22Rv1 (cell line): Measurements from ENCODE around the gene PTPRD.
"Not testable (repeated sequence)": the region's sequence is repeated elsewhere in the genome, so short reads cannot be mapped to it uniquely, and the experiment has no call there.

Experiments used
- H3K27ac ChIP-seq: fragments of 450-650 bp; 2 replicates; pipeline ENCODE4 v1.5.1; 2017
- ZFX ChIP-seq: fragments of 450-650 bp; IDR thresholded peaks from 2 replicates; pipeline ENCODE4 v1.6.1; 2017; ENCODE audit warnings: antibody characterized with exemption, borderline replicate concordance
- TF ChIP-seq, protein P1 (sequence below): fragments of 450-650 bp; IDR thresholded peaks from 2 replicates; pipeline ENCODE4 v1.5.1; 2017; ENCODE audit warnings: mild to moderate bottlenecking

PTPRD gene

DNA sequence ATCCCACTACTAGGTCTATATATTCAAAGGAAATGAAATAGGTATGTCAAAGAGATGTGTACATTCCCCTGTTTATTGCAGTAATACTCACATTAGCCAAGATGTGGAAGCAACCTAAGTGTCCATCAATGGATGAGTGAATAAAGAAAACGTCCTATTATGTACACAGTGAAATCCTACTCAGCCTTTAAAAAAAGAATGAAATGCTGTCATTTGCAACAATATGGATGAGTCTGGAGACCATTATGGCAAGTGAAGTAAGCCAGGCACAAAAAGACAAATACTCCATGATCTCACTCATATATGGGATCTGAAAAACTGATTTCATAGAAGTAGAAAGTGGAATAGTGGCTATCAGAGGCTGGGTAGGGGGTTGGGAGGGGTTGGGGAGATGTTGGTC, 1904.1 kb downstream of the PTPRD start:
- TF ChIP-seq, protein P1, sequence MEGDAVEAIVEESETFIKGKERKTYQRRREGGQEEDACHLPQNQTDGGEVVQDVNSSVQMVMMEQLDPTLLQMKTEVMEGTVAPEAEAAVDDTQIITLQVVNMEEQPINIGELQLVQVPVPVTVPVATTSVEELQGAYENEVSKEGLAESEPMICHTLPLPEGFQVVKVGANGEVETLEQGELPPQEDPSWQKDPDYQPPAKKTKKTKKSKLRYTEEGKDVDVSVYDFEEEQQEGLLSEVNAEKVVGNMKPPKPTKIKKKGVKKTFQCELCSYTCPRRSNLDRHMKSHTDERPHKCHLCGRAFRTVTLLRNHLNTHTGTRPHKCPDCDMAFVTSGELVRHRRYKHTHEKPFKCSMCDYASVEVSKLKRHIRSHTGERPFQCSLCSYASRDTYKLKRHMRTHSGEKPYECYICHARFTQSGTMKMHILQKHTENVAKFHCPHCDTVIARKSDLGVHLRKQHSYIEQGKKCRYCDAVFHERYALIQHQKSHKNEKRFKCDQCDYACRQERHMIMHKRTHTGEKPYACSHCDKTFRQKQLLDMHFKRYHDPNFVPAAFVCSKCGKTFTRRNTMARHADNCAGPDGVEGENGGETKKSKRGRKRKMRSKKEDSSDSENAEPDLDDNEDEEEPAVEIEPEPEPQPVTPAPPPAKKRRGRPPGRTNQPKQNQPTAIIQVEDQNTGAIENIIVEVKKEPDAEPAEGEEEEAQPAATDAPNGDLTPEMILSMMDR: no peak
- TF ChIP-seq ZFX: no peak
- H3K27ac ChIP-seq: no peak overlapping the region

GRCh38 chr9:8706998-8707397, 1905.8 kb downstream of the PTPRD start:
- no peak overlapping the region for H3K27ac ChIP-seq
- TF ChIP-seq, protein P1: no peak
- TF ChIP-seq ZFX: no peak

DNA sequence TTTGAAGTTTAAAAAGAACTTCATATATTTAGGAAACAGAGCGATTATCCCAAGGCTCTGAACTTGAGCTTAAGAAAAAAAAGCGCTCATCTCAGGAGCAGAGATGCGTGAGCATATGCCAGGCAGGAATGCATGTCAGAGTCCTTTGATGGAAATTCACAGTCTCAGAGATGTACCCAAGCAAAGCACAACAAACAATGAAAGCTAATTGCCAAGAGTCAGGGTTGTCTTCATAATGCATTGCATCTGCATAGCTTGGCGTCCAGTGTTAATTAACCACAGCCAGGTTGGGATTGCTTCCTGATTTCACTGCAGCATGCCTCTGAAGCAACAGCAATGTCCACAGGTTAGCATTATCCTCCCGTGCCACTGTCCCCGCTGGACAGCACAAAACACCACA, 1906.3 kb downstream of the PTPRD start:
- no peak overlapping the region for H3K27ac ChIP-seq
- TF ChIP-seq, protein P1: no peak
- TF ChIP-seq ZFX: no peak

DNA sequence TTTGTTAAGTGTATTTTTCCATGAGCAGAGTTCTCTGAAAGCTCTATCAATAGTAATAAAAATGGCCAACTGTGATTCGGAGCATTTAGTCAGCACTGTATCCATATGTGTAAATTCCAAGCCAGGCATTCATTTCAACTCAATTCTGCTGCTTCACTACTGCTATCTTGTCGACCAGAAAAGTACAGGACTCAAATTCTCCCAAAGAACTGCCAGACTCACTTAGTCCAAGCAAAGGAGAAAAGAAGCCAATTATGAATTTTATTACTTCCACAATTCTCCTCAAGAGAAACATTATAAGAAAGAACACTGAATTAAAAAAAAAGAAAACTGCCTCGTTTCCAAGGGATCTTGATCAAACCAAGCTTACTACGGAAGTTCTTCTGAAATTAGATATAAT, 1906.9 kb downstream of the PTPRD start:
- no peak for TF ChIP-seq ZFX
- TF ChIP-seq, protein P1: no peak
- H3K27ac ChIP-seq: no peak overlapping the region

- TF ChIP-seq ZFX: no peak
- TF ChIP-seq, protein P1: no peak
- H3K27ac ChIP-seq: no peak overlapping the region
These were observed 1908.9 kb downstream of the PTPRD start for GRCh38 chr9:8703904-8704303.

GRCh38 chr9:8701904-8702303, 1910.9 kb downstream of the PTPRD start:
- no peak for TF ChIP-seq ZFX
- TF ChIP-seq, protein P1: no peak
- H3K27ac ChIP-seq: no peak overlapping the region

DNA sequence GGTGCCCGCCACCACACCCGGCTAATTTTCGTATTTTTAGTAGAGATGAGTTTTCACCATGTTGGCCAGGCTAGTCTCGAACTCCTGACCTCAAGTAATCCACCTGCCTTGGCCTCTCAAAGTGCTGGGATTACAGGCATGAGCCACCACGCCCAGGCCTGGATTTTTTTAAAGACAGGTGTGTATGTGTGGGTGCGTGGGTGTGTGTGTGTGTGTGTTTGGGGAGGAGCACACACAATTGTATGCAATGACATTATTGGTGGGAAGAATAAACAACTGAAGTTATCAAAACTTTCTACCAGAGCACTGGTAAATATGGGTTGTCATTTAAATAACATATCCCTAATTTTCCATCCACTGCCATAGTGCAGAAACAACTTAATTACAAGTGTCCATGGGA, 1915.2 kb downstream of the PTPRD start:
- H3K27ac ChIP-seq: not testable (repeated sequence)

DNA sequence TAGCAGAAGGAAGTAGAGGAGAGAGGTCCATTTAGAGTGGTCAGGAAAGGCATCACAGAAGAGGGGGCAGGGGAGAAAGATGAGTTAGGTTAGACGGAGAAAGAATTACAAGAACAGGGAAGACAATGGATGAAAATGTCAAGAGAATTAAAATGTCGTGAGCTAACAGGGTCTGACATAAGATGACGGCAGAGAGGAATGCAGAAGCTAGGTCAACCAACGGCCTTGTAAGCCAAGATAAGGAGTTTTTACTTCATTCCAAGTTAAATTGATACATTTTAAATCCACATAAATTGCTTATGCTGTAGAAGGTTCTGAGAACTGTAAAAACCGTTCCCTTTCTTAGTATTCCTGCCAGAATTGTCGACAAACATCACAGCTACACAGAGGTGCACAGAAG, 1916.3 kb downstream of the PTPRD start:
- TF ChIP-seq, protein P1: no peak
- TF ChIP-seq ZFX: no peak
- H3K27ac ChIP-seq: no peak overlapping the region
